HG03575 (cell line): ENCODE measurements around the gene DLX3.

Source experiments
- ATAC-seq: cut with Tn5 transposase; IDR thresholded peaks from one replicate; pipeline ENCODE4 v1.9.1; 2021; ENCODE audit not compliant: unreplicated experiment, insufficient number of reproducible peaks, low FRiP score; ENCODE audit errors: extremely low read depth

DLX3 gene

DNA sequence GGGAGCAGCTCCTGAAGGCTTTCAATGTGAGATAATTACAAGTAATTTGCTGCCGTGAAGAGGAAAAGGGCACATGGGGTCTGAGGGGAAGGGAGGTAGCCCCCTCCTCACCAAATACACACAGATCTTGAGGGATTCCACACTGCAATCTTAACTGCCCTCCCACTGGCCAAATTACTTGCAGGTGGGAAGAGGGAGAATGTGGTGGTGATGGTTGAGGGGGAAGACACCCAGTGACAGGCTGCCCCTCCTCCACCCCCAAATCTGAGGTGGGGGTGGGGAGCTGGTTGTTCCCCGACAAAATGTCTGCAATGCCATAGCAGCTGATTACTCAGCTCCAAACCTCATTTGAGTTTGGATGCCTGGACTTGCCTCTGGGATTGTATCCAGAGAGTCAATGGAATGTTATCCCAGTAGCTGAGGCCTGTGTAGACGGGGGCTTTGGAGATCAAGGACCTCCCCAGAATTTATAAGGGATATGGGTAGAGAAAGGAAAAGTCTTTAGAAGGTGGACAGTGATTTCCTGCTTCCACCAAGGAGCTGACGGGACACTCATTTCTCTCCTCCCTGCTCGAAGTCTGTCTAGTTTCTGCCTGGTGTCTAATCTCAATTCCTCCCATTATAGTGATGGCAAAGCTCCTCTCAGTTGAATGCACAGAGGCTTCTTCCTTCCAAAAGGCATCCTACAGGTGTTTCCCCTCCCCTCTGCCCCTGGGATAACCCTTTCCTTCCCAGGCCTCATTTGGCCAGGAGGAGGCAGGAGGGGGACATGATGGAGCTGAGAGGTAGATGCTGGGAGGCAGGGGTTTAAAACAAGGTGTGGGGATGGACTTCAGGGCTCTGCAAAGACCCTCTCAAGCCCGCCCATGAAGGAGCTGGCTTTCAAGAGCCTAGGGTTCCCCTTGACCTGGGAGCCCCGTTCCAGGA is 17.3 kb downstream of the DLX3 start:
- no peak for ATAC-seq

DNA sequence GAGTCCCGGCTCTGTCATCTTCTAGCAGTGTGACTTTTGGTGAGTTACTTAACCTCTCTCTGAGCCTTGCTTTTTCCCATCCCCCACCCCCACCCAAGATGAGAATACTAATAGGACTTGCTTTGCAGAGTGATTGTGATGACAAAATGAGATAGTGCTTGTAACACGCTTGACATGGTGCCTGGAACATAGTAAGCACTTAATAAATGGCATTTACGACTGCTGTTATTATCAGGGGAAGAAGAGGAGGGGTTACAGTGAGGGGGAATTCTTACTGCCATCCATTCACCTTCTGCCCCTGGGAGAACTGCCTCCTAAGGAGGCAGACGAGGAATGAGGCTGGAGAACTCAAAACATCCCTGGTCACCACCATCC is 18.2 kb downstream of the DLX3 start:
- ATAC-seq: no peak

DNA sequence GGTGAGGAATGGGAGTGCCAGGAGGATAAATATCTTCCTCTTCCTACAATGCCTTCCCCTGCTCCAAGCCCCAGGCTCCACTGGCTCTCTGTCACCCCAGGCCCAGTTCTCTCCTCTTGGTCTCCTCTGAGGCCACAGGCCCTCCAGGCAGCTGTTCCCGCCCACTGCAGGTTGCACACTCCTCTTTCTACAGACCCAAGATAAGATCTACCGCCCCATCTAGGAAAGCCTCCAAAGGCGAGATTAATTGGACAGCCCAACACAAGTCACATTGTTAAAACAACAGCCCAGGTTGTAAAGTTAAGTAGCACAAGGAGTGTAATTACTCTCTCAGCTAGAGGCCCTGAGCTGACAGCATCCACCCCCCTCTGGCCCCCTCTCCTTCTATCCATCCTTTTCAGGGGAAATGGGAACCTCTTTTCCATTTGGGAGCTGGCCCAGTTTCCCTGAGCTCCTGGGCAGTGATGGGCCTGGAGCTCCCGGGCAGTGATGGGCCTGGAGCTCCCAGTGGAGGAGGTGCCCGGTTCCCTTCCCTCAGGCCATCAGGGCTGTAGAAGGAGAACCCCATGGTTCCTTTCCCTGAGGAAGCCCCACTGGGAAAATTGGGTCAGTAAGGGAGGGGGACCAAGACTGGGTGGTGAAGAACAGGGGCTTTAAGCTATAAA is 18.7 kb downstream of the DLX3 start:
- no peak for ATAC-seq

GRCh38 chr17:49975531-49975930 is 19.5 kb downstream of the DLX3 start:
- ATAC-seq: no peak

DNA sequence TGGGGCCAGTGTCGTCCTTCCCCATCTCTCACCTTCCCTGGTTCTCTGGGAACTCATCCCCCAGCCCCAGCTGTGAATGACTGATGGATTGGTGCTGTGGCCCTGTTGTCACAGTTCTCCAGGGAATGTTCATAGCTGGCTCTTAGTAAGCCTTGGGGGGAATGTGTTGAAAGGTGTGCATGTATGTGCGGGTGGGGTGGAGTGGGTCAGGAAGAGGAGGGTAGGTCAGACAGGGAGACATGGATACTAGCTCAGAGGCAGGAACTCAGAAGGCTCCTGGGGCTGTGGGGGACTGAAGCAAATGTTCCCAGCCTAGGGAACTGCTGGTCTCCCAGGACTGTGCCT is 21.8 kb downstream of the DLX3 start:
- ATAC-seq: no peak

DNA sequence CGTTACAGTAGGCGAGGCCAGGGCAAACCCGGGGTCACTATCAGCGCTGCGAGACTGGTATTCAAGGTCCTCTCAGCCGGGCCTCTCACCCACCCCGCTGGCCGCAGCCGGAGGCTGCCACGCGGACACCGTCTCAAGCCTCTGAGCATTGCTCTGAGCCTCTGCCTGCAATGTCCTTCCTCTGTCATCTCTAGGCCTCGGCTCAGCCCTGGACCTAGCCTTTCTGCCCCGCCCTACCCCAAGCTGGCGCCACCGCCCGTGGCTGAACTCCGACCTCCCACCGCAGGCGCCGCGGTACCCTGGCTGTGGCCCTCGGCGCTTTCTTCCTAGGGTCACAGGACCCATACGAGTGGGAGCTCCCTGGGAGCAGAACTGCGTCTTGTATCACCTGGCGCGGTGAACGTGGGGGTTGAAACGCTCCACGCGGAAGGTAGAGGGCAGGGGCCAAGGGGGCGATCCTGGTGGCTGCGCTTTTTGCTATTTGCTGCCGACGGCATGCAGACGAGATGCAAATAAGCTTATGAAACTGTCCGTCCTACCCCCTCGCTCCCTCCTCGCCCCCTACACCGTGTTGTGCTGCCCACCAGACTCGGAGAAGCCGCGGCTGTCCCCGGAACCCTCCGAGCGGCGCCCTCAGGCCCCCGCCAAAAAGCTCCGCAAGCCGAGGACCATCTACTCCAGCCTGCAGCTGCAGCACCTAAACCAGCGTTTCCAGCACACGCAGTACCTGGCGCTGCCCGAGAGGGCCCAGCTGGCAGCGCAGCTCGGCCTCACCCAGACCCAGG is 22.3 kb downstream of the DLX3 start:
- no peak for ATAC-seq

GRCh38 chr17:49971848-49972485 is 23.1 kb downstream of the DLX3 start:
- no peak for ATAC-seq

GRCh38 chr17:49971199-49971847 is 23.7 kb downstream of the DLX3 start:
- ATAC-seq: no peak

DNA sequence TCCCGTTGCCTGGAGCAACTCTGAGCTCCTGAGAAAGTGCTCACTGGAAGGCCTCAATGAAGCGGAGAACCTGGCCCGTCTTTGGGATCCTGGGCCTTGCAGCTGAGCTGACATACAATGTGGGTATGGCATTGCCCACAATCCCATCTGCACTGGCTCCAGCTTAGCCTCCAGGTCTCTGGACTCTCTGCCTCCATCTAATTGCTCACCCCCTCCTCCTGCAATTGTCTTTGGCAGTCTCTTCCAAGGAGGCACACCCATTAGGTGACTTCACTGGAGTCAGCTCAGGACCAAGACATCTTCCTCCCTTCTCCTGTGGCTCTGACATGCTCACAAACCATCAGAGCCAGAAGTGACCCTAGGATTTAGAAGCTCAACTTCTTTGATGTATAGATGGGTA is 24.5 kb downstream of the DLX3 start:
- no peak for ATAC-seq

GRCh38 chr17:49969795-49970389 is 25.1 kb downstream of the DLX3 start:
- ATAC-seq: no peak

- no peak for ATAC-seq
These were observed 25.8 kb downstream of the DLX3 start, which contains the start of gene DLX4 for GRCh38 chr17:49969134-49969759. TSS of gene DLX4 (plus strand) at chr17:49969190. CDS start at chr17:49969469, 279 bp downstream.

DNA sequence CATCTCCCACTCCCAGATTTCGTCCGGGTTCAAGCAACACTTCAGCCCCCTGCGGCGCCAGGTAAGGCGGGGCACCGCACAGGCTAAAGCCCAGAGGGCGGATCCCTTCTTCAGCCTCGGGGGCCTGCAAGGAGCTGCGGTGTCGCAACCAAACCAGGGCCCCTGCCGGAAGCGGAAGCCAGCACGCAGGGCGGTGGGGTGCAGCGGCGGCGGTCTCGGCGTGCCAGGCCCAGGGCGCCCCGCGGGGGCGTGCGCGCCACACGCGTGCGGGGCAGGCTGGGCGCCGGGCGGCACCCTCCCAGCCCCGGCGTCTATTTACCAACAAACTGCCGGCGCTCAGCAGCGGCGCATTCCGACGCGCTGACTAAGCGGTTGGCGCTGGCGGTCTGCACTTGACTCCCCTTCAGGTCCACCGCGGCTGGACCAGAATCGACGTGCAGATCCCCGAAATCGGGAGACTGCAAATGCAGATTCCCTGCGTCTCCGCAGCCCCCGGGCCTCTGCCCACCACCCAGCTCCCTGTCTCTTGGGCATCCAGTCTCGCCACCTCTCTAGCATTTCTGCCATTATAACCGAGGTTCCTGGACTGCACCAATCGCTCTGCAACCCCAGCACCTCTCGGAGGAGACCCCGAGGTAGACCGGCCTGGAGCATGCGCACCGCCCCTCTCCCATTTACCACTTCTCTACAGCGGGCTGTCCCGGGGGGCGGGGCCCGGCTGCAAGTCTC is 26.5 kb downstream of the DLX3 start:
- no peak for ATAC-seq

GRCh38 chr17:49967621-49968404 is 27.2 kb downstream of the DLX3 start:
- no peak for ATAC-seq

DNA sequence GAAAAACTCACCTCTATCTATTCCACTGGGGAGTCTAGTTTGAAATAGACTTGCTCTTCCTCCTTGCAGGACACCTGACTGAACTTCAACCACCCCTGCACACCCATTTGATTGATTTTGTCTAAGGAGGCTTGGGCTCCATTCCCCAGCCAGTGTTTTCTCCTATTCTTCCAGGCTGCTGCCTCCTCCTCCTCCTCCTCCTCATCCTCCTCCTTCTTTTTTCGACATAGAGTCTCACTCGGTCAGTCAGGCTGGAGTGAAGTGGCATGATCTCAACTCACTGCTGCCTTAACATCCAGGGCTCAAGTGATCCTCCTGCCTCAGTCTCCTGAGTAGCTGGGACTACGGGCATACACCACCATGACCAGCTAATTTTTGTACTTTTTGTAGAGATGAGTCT is 27.8 kb downstream of the DLX3 start:
- ATAC-seq: no peak

- ATAC-seq: no peak
These were observed 28.3 kb downstream of the DLX3 start for GRCh38 chr17:49966767-49967166.

DNA sequence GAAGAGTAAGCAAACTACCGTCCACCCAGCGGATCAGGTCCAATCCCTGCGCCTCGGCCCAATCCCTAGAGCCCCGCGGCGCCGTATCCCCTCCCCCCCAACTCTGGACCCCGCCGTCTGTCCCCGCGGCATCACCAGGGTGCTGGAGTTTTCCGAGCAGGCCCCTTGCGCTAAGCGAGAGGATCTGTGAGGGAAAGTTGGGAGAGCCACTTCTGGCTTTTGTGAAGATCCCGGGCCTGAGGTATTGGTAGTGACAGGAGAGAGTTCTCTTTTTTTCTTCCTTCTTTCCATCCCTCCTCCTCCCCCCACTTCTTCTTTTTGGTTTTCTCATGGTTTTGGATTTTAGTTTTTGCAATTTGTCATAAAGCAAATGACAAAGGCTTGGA is 29.5 kb downstream of the DLX3 start:
- no peak for ATAC-seq
